Effector memory CD8-positive, alpha-beta T cell (primary cell): ENCODE results near the gene USP17L27.
"Not testable (repeated sequence)": the region's sequence is repeated elsewhere in the genome, so short reads cannot be mapped to it uniquely, and the experiment has no call there.

Source experiments
- ATAC-seq: fragments of 150-1000 bp; cut with Tn5 transposase; replicated peaks from 2 replicates; pipeline ENCODE4 v1.10.0; 2021; ENCODE audit warnings: mild to moderate bottlenecking, moderate library complexity
- DNase-seq, 3 experiments: peaks; one replicate each; pipeline ENCODE4 v3.0.0; 2021
- H3K27ac Mint-ChIP-seq, 2 donors: one replicate each; pipeline ENCODE4 v1.8.0; 2022; ENCODE audit warnings: mild to moderate bottlenecking in 2 of 2, mixed read lengths in 2 of 2, moderate library complexity in 2 of 2
- H3K27me3 Mint-ChIP-seq, 2 donors: one replicate each; pipeline ENCODE4 v1.8.0; 2022; ENCODE audit warnings: mixed read lengths in 2 of 2
- H3K36me3 Mint-ChIP-seq: one replicate; pipeline ENCODE4 v1.8.0; 2022; ENCODE audit warnings: mild to moderate bottlenecking, moderate library complexity, mixed read lengths; ENCODE audit not compliant: insufficient read depth
- H3K4me1 Mint-ChIP-seq, 2 donors: one replicate each; pipeline ENCODE4 v1.8.0; 2022; ENCODE audit warnings: low read depth in 2 of 2, mixed read lengths in 2 of 2
- H3K4me3 Mint-ChIP-seq, 2 donors: one replicate each; pipeline ENCODE4 v1.8.0; 2022; ENCODE audit warnings: mild to moderate bottlenecking in 2 of 2, mixed read lengths in 2 of 2, moderate library complexity in 2 of 2
- H3K9me3 Mint-ChIP-seq, 2 donors: one replicate each; pipeline ENCODE4 v1.8.0; 2022; ENCODE audit warnings: mixed read lengths in 2 of 2
- total RNA-seq, 9 experiments: gene quantifications; one replicate each; lab custom pipeline; 2026; lab: John Stamatoyannopoulos, UW

The USP17L27 gene
- total RNA-seq = 0 reads per million in 9 experiments

GRCh38 chr4:9343848-9344247 is at the start of gene USP17L27:
USP17L27 (plus strand) TSS chr4:9344148; CDS start chr4:9344148, 0 bp downstream.
- not testable (repeated sequence) for H3K36me3 Mint-ChIP-seq, H3K4me3 Mint-ChIP-seq, H3K27ac Mint-ChIP-seq, DNase-seq, H3K27me3 Mint-ChIP-seq, ATAC-seq, H3K4me1 Mint-ChIP-seq, H3K9me3 Mint-ChIP-seq

GRCh38 chr4:9324191-9324590 is 19.8 kb upstream of the USP17L27 start:
- not testable (repeated sequence) for H3K9me3 Mint-ChIP-seq, H3K4me1 Mint-ChIP-seq, H3K27me3 Mint-ChIP-seq, H3K4me3 Mint-ChIP-seq, ATAC-seq, H3K27ac Mint-ChIP-seq, H3K36me3 Mint-ChIP-seq
- DNase-seq = peak in 1 of 3 experiments; percentile 2

- not testable (repeated sequence) for H3K27me3 Mint-ChIP-seq, H3K4me3 Mint-ChIP-seq, ATAC-seq, H3K27ac Mint-ChIP-seq, H3K36me3 Mint-ChIP-seq, H3K4me1 Mint-ChIP-seq, DNase-seq, H3K9me3 Mint-ChIP-seq
Measured at GRCh38 chr4:9324865-9325264, 19.1 kb upstream of the USP17L27 start, which contains the start of gene USP17L24. USP17L24 (plus strand) TSS chr4:9325165; CDS start chr4:9325165, 0 bp downstream.

GRCh38 chr4:9329611-9330010 is 14.3 kb upstream of the USP17L27 start, which contains the start of gene USP17L25:
USP17L25 (plus strand) TSS chr4:9329911; CDS start chr4:9329911, 0 bp downstream.
- H3K4me1 Mint-ChIP-seq, H3K27me3 Mint-ChIP-seq: not testable (repeated sequence)

GRCh38 chr4:9334358-9334757 is 9.6 kb upstream of the USP17L27 start, which contains the start of gene USP17L26:
USP17L26 (plus strand) TSS chr4:9334658; CDS start chr4:9334658, 0 bp downstream.
- H3K4me3 Mint-ChIP-seq, H3K27ac Mint-ChIP-seq, H3K36me3 Mint-ChIP-seq, H3K4me1 Mint-ChIP-seq, DNase-seq, H3K9me3 Mint-ChIP-seq, ATAC-seq, H3K27me3 Mint-ChIP-seq: not testable (repeated sequence)

More at GRCh38 chr4:9329611-9330010, 14.3 kb upstream of the USP17L27 start, which contains the start of gene USP17L25:
- H3K36me3 Mint-ChIP-seq, DNase-seq, ATAC-seq, H3K27ac Mint-ChIP-seq, H3K9me3 Mint-ChIP-seq, H3K4me3 Mint-ChIP-seq: not testable (repeated sequence)

- not testable (repeated sequence) for H3K9me3 Mint-ChIP-seq, H3K27ac Mint-ChIP-seq, H3K4me1 Mint-ChIP-seq, H3K4me3 Mint-ChIP-seq, DNase-seq, H3K27me3 Mint-ChIP-seq, ATAC-seq, H3K36me3 Mint-ChIP-seq
Measured at GRCh38 chr4:9339103-9339502, 4.8 kb upstream of the USP17L27 start, which contains the start of gene USP17L5. USP17L5 (plus strand) TSS chr4:9339403; CDS start chr4:9339403, 0 bp downstream.

- DNase-seq, H3K4me3 Mint-ChIP-seq, H3K27ac Mint-ChIP-seq, H3K27me3 Mint-ChIP-seq, H3K4me1 Mint-ChIP-seq, H3K9me3 Mint-ChIP-seq, ATAC-seq, H3K36me3 Mint-ChIP-seq: not testable (repeated sequence)
Measured at GRCh38 chr4:9348593-9348992, 4.6 kb downstream of the USP17L27 start, which contains the start of gene USP17L28. USP17L28 (plus strand) TSS chr4:9348893; CDS start chr4:9348893, 0 bp downstream.

- not testable (repeated sequence) for H3K4me3 Mint-ChIP-seq, H3K4me1 Mint-ChIP-seq, ATAC-seq, H3K27ac Mint-ChIP-seq, H3K9me3 Mint-ChIP-seq, H3K36me3 Mint-ChIP-seq, H3K27me3 Mint-ChIP-seq
- peak in 2 of 3 experiments; percentile 0 to 8 for DNase-seq
Measured at GRCh38 chr4:9350866-9351265, 6.9 kb downstream of the USP17L27 start.

- H3K27me3 Mint-ChIP-seq, H3K36me3 Mint-ChIP-seq, DNase-seq, H3K4me3 Mint-ChIP-seq, H3K9me3 Mint-ChIP-seq, H3K27ac Mint-ChIP-seq, H3K4me1 Mint-ChIP-seq, ATAC-seq: not testable (repeated sequence)
Measured at GRCh38 chr4:9353338-9353737, 9.4 kb downstream of the USP17L27 start, which contains the start of gene USP17L29. USP17L29 (plus strand) TSS chr4:9353638; CDS start chr4:9353638, 0 bp downstream.

- not testable (repeated sequence) for H3K4me1 Mint-ChIP-seq, H3K27ac Mint-ChIP-seq, H3K36me3 Mint-ChIP-seq, H3K9me3 Mint-ChIP-seq, H3K4me3 Mint-ChIP-seq, DNase-seq, ATAC-seq, H3K27me3 Mint-ChIP-seq
Measured at GRCh38 chr4:9362829-9363228, 18.9 kb downstream of the USP17L27 start, which contains the start of gene USP17L30. USP17L30 (plus strand) TSS chr4:9363129; CDS start chr4:9363129, 0 bp downstream.

- H3K36me3 Mint-ChIP-seq, H3K4me1 Mint-ChIP-seq, H3K27ac Mint-ChIP-seq, H3K9me3 Mint-ChIP-seq, DNase-seq, ATAC-seq, H3K27me3 Mint-ChIP-seq, H3K4me3 Mint-ChIP-seq: not testable (repeated sequence)
Measured at GRCh38 chr4:9379881-9380280, 35.9 kb downstream of the USP17L27 start.

GRCh38 chr4:9381012-9381534 is 37.1 kb downstream of the USP17L27 start:
- not testable (repeated sequence) for H3K4me1 Mint-ChIP-seq, H3K36me3 Mint-ChIP-seq, H3K27me3 Mint-ChIP-seq, H3K27ac Mint-ChIP-seq, ATAC-seq, H3K9me3 Mint-ChIP-seq
- H3K4me3 Mint-ChIP-seq = peak overlapping the region in 1 of 2 donors; percentile 31
- DNase-seq = peak; percentile 7 to 21 (median 18)

GRCh38 chr4:9384126-9384525 is 40.2 kb downstream of the USP17L27 start:
- no peaks in the 10 kb centered on the region for H3K9me3 Mint-ChIP-seq
- DNase-seq (no peak), ATAC-seq (no peak)
- no peak overlapping the region for H3K4me3 Mint-ChIP-seq
- peaks cover 0 to 6% of the 10 kb centered on the region in 2 donors for H3K27me3 Mint-ChIP-seq
- no peak overlapping the region for H3K27ac Mint-ChIP-seq
- H3K4me1 Mint-ChIP-seq = no peaks in the 10 kb centered on the region
- H3K36me3 Mint-ChIP-seq = peaks cover 3% of the 10 kb centered on the region

- not testable (repeated sequence) for H3K36me3 Mint-ChIP-seq, H3K4me3 Mint-ChIP-seq, H3K27ac Mint-ChIP-seq, H3K9me3 Mint-ChIP-seq, H3K4me1 Mint-ChIP-seq, H3K27me3 Mint-ChIP-seq, ATAC-seq, DNase-seq
Measured at GRCh38 chr4:9389001-9389400, 45.1 kb downstream of the USP17L27 start.
